GM19023 (cell line): ENCODE measurements around the gene GREM1.

Experiments used
- ATAC-seq: cut with Tn5 transposase; IDR thresholded peaks from one replicate; pipeline ENCODE4 v1.9.1; 2021; ENCODE audit warnings: mild to moderate bottlenecking, moderate library complexity; ENCODE audit not compliant: unreplicated experiment

GREM1 gene

GRCh38 chr15:32775103-32775502 lies 57.3 kb downstream of the GREM1 start:
- no peak for ATAC-seq

- ATAC-seq, result no peak
Observed at GRCh38 chr15:32778391-32779176, 60.8 kb downstream of the GREM1 start.

GRCh38 chr15:32781781-32782180 lies 64.0 kb downstream of the GREM1 start:
- no peak for ATAC-seq

GRCh38 chr15:32784581-32784980 lies 66.8 kb downstream of the GREM1 start:
- ATAC-seq, result no peak

GRCh38 chr15:32786906-32787305 lies 69.1 kb downstream of the GREM1 start:
- no peak for ATAC-seq

GRCh38 chr15:32787949-32788348 lies 70.1 kb downstream of the GREM1 start:
- ATAC-seq, result no peak

GRCh38 chr15:32790352-32790999 lies 72.7 kb downstream of the GREM1 start:
- no peak for ATAC-seq

- no peak for ATAC-seq
Observed at GRCh38 chr15:32792436-32792835, 74.6 kb downstream of the GREM1 start.
